HepG2 (cell line): ENCODE data around the gene OPRL1. TPM values are rescaled to one million over a fixed set of nuclear protein-coding genes. Genes with fewer than 3 reads are reported as not detected.

Experiments
- AGO1 ChIP-seq: fragments of 200-400 bp; formaldehyde crosslinking; IDR thresholded peaks from 2 replicates; pipeline ENCODE4 v1.6.1; 2017; ENCODE audit warnings: mild to moderate bottlenecking, low read depth, low read length, moderate library complexity; ENCODE audit not compliant: poor library complexity, severe bottlenecking
- CBX2 ChIP-seq, 2 experiments: fragments of 200-600 bp in 1 of 2; sonication (generic); formaldehyde crosslinking in 1 of 2; IDR thresholded peaks; 2 replicates each; pipeline versions ENCODE4 v1.7.0 to v1.8.1; 2018 to 2022; ENCODE audit warnings: low read depth in 2 of 2, low read length in 1 of 2, mild to moderate bottlenecking in 1 of 2, missing genetic modification reagents in 1 of 2
- DPF2 ChIP-seq: sonication (generic); formaldehyde crosslinking; IDR thresholded peaks from 2 replicates; pipeline ENCODE4 v1.4.0; 2020; ENCODE audit warnings: mild to moderate bottlenecking, low read depth, missing genetic modification reagents, borderline replicate concordance
- ELF4 ChIP-seq: sonication (generic); formaldehyde crosslinking; IDR thresholded peaks from 2 replicates; pipeline ENCODE4 v1.5.0; 2020; ENCODE audit warnings: missing genetic modification reagents, mild to moderate bottlenecking, moderate library complexity, borderline replicate concordance
- HNRNPLL ChIP-seq: fragments of 200-400 bp; formaldehyde crosslinking; IDR thresholded peaks from 2 replicates; pipeline ENCODE4 v1.6.1; 2017; ENCODE audit warnings: mild to moderate bottlenecking, low read depth, low read length; ENCODE audit not compliant: poor library complexity, severe bottlenecking
- MAFK ChIP-seq, 2 experiments: IDR thresholded peaks in 1 of 2; conservative IDR thresholded peaks in 1 of 2; 2 replicates each; pipeline ENCODE4 v1.6.1; 2011; ENCODE audit warnings: improper control_type of control experiment in 2 of 2, low read length in 2 of 2
- NONO ChIP-seq, 2 experiments: fragments of 450-650 bp in 1 of 2; sonication (generic) in 1 of 2; formaldehyde crosslinking in 1 of 2; IDR thresholded peaks in 1 of 2; conservative IDR thresholded peaks in 1 of 2; 2 replicates each; pipeline versions ENCODE4 v1.6.1 to v1.8.0; 2017 to 2022; ENCODE audit warnings: mild to moderate bottlenecking in 1 of 2, missing genetic modification reagents in 1 of 2, moderate library complexity in 1 of 2
- PCBP1 ChIP-seq: fragments of 200-400 bp; formaldehyde crosslinking; IDR thresholded peaks from 2 replicates; pipeline ENCODE4 v1.6.1; 2017; ENCODE audit warnings: mild to moderate bottlenecking, low read depth, low read length, borderline replicate concordance
- RBFOX2 ChIP-seq: fragments of 200-400 bp; formaldehyde crosslinking; IDR thresholded peaks from 2 replicates; pipeline ENCODE4 v1.6.1; 2017; ENCODE audit warnings: low read depth, mild to moderate bottlenecking, low read length
- SALL2 ChIP-seq: sonication (generic); formaldehyde crosslinking; IDR thresholded peaks from 2 replicates; pipeline ENCODE4 v1.8.1; 2023; ENCODE audit warnings: mild to moderate bottlenecking, missing genetic modification reagents, inconsistent platforms
- TAF1 ChIP-seq: sonication (generic); formaldehyde crosslinking; IDR thresholded peaks from 2 replicates; pipeline ENCODE4 v1.4.0; 2020; ENCODE audit warnings: missing genetic modification reagents
- TMF1 ChIP-seq: sonication (generic); formaldehyde crosslinking; IDR thresholded peaks from 2 replicates; pipeline ENCODE4 v1.8.1; 2022; ENCODE audit warnings: low read depth, missing genetic modification reagents
- ZFP82 ChIP-seq: sonication (generic); formaldehyde crosslinking; IDR thresholded peaks from 2 replicates; pipeline ENCODE4 v1.5.1; 2020; ENCODE audit warnings: mild to moderate bottlenecking, missing genetic modification reagents, borderline replicate concordance
- ZFP91 ChIP-seq: sonication (generic); formaldehyde crosslinking; IDR thresholded peaks from 2 replicates; pipeline ENCODE4 v1.9.0; 2022; ENCODE audit warnings: missing genetic modification reagents, mild to moderate bottlenecking, borderline replicate concordance
- ZHX2 ChIP-seq, 2 experiments: sonication (generic) in 1 of 2; formaldehyde crosslinking in 1 of 2; IDR thresholded peaks; 2 replicates each; pipeline versions ENCODE4 v1.6.1 to v1.9.0; 2014 to 2022; ENCODE audit warnings: antibody characterized with exemption in 1 of 2, borderline replicate concordance in 1 of 2, inconsistent platforms in 1 of 2, low read depth in 1 of 2, missing genetic modification reagents in 1 of 2
- ZNF136 ChIP-seq: sonication (generic); formaldehyde crosslinking; IDR thresholded peaks from 2 replicates; pipeline ENCODE4 v1.8.1; 2022; ENCODE audit warnings: low read depth, mild to moderate bottlenecking, moderate library complexity, missing genetic modification reagents
- ZNF329 ChIP-seq: sonication (generic); formaldehyde crosslinking; IDR thresholded peaks from 2 replicates; pipeline ENCODE4 v1.9.0; 2021; ENCODE audit warnings: low read depth, mild to moderate bottlenecking, missing genetic modification reagents
- polyA plus RNA-seq, 8 experiments: library from polyadenylated mRNA; depleted of rRNA in 3 of 8; stranded (reverse) in 7 of 8; unstranded in 1 of 8; fragments of >200 nt; fragmentation: Illumina TruSeq in 4 of 8; extraction: Trizol in 4 of 8; gene quantifications; 2 replicates each; pipeline versions ENCODE4 v1.2.1 to v1.2.3, GENCODE V29; 2011 to 2016; ENCODE audit warnings: low read depth in 4 of 8, missing spikeins in 1 of 8, mixed read lengths in 1 of 8; ENCODE audit not compliant: insufficient read depth in 1 of 8
- total RNA-seq, 5 experiments: library from RNA; depleted of rRNA; stranded (reverse); fragments of >200 nt; fragmentation: Illumina TruSeq; extraction: Trizol; gene quantifications; 2 replicates each; pipeline ENCODE4 v1.2.3, GENCODE V29; 2016; ENCODE audit warnings: low read depth in 1 of 5

OPRL1 gene
- total and polyA plus RNA-seq, 2 of the 13 experiments (the other 11 are each of a cell fraction or from before 2014, with no cell fraction given), result 0.35 to 0.71 TPM

DNA sequence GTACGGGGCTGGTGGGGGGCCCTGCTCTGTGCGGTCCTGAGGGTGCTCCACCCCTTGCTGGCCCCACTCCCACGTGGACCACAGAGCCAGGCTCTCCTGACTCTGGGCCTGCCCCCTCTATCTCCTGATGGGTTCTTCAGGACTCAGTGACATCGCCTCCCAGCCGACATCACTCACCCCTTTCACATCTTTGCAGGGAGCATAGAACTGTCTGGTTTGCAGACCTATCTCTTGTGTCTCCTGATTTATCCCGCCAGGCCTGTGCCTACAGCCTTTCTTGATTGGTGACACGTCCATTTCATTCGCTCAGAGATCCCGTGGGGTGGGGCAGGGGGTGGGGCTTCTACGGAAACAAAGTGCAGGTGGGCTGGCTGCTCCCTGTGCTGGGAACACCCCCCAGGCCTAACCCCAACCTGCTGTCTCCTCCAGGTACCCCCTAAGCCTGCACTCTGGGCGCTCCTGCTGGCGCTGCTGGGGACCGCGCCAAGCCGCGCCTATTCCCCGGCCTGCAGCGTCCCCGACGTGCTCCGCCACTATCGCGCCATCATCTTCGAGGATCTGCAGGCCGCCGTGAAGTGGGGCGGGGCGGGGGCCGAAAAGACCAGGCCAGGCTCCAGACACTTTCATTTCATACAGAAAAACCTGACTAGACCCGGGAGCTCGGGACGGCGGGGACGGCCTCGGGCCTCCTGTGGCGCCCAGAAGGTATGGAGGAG, 42.2 kb upstream of the OPRL1 start (continued):
- TF ChIP-seq ZFP91 (CRISPR knock-in tag) (no peak), PCBP1 (0 out of 2 replicates have a peak, but pooled peaks have one; percentile 88), ZNF329 (no peak), MAFK (conservative IDR thresholded peaks at IDR 0.05 in 1 of 2, IDR thresholded peaks at IDR 0.05 in 1 of 2; ENCODE audit: low read length in 2 of 2) (no peak), ZHX2 (IDR thresholded peaks at IDR 0.05; ENCODE audit: low read depth) (peak; percentile 22; the same call in 1 of the 2 replicates), ZHX2 (CRISPR knock-in tag; IDR thresholded peaks at IDR 0.05; ENCODE audit: borderline replicate concordance) (no peak), ELF4 (no peak), TMF1 (CRISPR knock-in tag) (no peak), RBFOX2 (peak; percentile 68), CBX2 (IDR thresholded peaks at IDR 0.05; ENCODE audit: low read depth, low read length) (no peak), CBX2 (CRISPR knock-in tag; IDR thresholded peaks at IDR 0.05; ENCODE audit: low read depth) (no peak; the same call in 1 of the 2 replicates), HNRNPLL (peak; percentile 27), ZFP82 (CRISPR knock-in tag) (no peak), AGO1 (peak; percentile 70), NONO (IDR thresholded peaks at IDR 0.05) (no peak), NONO (CRISPR knock-in tag; conservative IDR thresholded peaks at IDR 0.05) (peak; percentile 55), DPF2 (no peak), ZNF136 (no peak), TAF1 (peak; percentile 10; the same call in 1 of the 2 replicates), SALL2 (CRISPR knock-in tag) (peak; percentile 52; the same call in 1 of the 2 replicates)
